EH (cell line): ENCODE data around the gene ATAD2B.
A peak's percentile ranks its signal among the peaks of the same experiment; 100 is the strongest.
"Not testable (repeated sequence)": the region's sequence is repeated elsewhere in the genome, so short reads cannot be mapped to it uniquely, and the experiment has no call there.

Experiments
- DNase-seq: peaks from one replicate; pipeline ENCODE4 v3.0.0-alpha.2; 2015; ENCODE audit warnings: low read depth

ATAD2B gene

GRCh38 chr2:23926750-23927571 lies at the start of gene ATAD2B:
Gene ATAD2B (minus strand): TSS chr2:23927123. CDS start chr2:23926770, 353 bp downstream.
- peak; percentile 94 for DNase-seq

- DNase-seq, result no peak
Measured at GRCh38 chr2:23967846-23968245, 40.9 kb upstream of the ATAD2B start.

GRCh38 chr2:23954325-23955014 lies 27.5 kb upstream of the ATAD2B start:
- DNase-seq, result no peak

- DNase-seq, result peak; percentile 10
Measured at GRCh38 chr2:23953625-23954024, 26.7 kb upstream of the ATAD2B start.

GRCh38 chr2:23952558-23952957 lies 25.6 kb upstream of the ATAD2B start:
- DNase-seq, result not testable (repeated sequence)

GRCh38 chr2:23947350-23947749 lies 20.4 kb upstream of the ATAD2B start:
- no peak for DNase-seq

GRCh38 chr2:23944976-23945375 lies 18.1 kb upstream of the ATAD2B start:
- DNase-seq, result peak; percentile 55

GRCh38 chr2:23944527-23944926 lies 17.6 kb upstream of the ATAD2B start:
- no peak for DNase-seq

- no peak for DNase-seq
Measured at GRCh38 chr2:23943666-23944065, 16.7 kb upstream of the ATAD2B start.

- DNase-seq, result no peak
Measured at GRCh38 chr2:23941644-23942043, 14.7 kb upstream of the ATAD2B start.

GRCh38 chr2:23940718-23941620 lies 14.0 kb upstream of the ATAD2B start:
- DNase-seq, result peak; percentile 58

- peak; percentile 81 for DNase-seq
Measured at GRCh38 chr2:23939987-23940717, 13.2 kb upstream of the ATAD2B start, which contains the start of gene UBXN2A. Gene UBXN2A (plus strand): TSS chr2:23940463. CDS start chr2:23958315, 17,852 bp downstream.

GRCh38 chr2:23934259-23934658 lies 7.3 kb upstream of the ATAD2B start:
- no peak for DNase-seq

GRCh38 chr2:23926290-23926749 lies 603 bp downstream of the ATAD2B start:
- DNase-seq, result peak; percentile 41

GRCh38 chr2:23925702-23926289 lies 1.1 kb downstream of the ATAD2B start:
- peak; percentile 78 for DNase-seq

- DNase-seq, result no peak
Measured at GRCh38 chr2:23924589-23925359, 2.1 kb downstream of the ATAD2B start.

- peak; percentile 28 for DNase-seq
Measured at GRCh38 chr2:23918837-23919489, 8.0 kb downstream of the ATAD2B start.

- DNase-seq, result no peak
Measured at GRCh38 chr2:23916727-23917405, 10.1 kb downstream of the ATAD2B start.

- DNase-seq, result no peak
Measured at GRCh38 chr2:23915327-23915726, 11.6 kb downstream of the ATAD2B start.
